ENCODE results near the gene CHCHD4. TPM values are rescaled to one million over a fixed set of nuclear protein-coding genes. Genes with fewer than 3 reads are reported as not detected.

CHCHD4 gene
- total and polyA plus RNA-seq, 10 of the 15 experiments (the other 5 are each of a cell fraction or from before 2014, with no cell fraction given), result 21.0 to 46.8 (median 29.0) TPM

GRCh38 chr3:14159426-14159825 is 34.8 kb upstream of the CHCHD4 start:
- FAIRE-seq (no peak), DNase-seq (ENCODE audit: low read depth, low spot score) (no peak), ATAC-seq (no peak)
- no peaks in the 10 kb centered on the region for H3K79me2 ChIP-seq (ENCODE audit: control insufficient read depth, insufficient read depth, low read length)
- no peak overlapping the region for H3K27ac ChIP-seq (ENCODE audit: control insufficient read depth, insufficient read depth)
- no peaks in the 10 kb centered on the region for H3K27me3 ChIP-seq (replicated peaks in 1 of 2; ENCODE audit: control insufficient read depth in 2 of 2, insufficient read depth in 2 of 2, low read length in 1 of 2)
- H3K4me1 ChIP-seq (ENCODE audit: control insufficient read depth, insufficient read depth, low read length), result no peaks in the 10 kb centered on the region
- ChIA-PET CTCF (interaction anchor here (0.7 to 1.0 kb wide), 2 partner anchors 11 to 254 kb away, joined by 3 to 4 read pairs; no protein-coding TSS in a partner anchor), SMC1A (ENCODE audit: uncharacterized antibody, unreplicated experiment) (interaction anchor here (0.9 kb wide), 1 partner anchor 20 kb away, joined by 3 read pairs; no protein-coding TSS in a partner anchor), RAD21 (ENCODE audit: unreplicated experiment) (no interaction called here), POLR2A (interaction anchor here (0.9 kb wide), 1 partner anchor 19 kb away, joined by 3 read pairs; the partner anchor contains the start of genes LSM3 and XPC)
- in situ Hi-C loops (cut with MboI), result no loop called here
- 96% methylated on average over 8 of the region's 8 CpGs for WGBS (ENCODE audit: insufficient coverage, insufficient replicate concordance, low lambda C conversion rate, missing lambda C conversion rate)
- peaks cover 9% of the 10 kb centered on the region; the same call in 2 of the 3 replicates for H3K9me3 ChIP-seq (replicated peaks; ENCODE audit: control insufficient read depth, insufficient read depth, low read length)
- H3K36me3 ChIP-seq (ENCODE audit: control insufficient read depth in 2 of 2, insufficient read depth in 2 of 2, low read length in 1 of 2), result peaks cover 6 to 38% of the 10 kb centered on the region in 2 experiments
- H3K4me3 ChIP-seq, result no peak overlapping the region
- intact Hi-C loops (cut with micrococcal nuclease; ENCODE audit: unreplicated experiment), result no loop called here
- no peak overlapping the region for H3K9ac ChIP-seq (ENCODE audit: control insufficient read depth, insufficient read depth, low read length)
- no peak for TF ChIP-seq CBX5 (IDR thresholded peaks at IDR 0.05; ENCODE audit: low read depth)
- TF ChIP-seq FOXM1 (IDR thresholded peaks at IDR 0.05; ENCODE audit: low read depth, low read length), result no peak
- TF ChIP-seq TARDBP (IDR thresholded peaks at IDR 0.05; ENCODE audit: borderline replicate concordance), result no peak
- no peak for TF ChIP-seq NR2C2 (IDR thresholded peaks at IDR 0.05; ENCODE audit: borderline replicate concordance, control insufficient read depth, insufficient read length, low read depth)
- no peak for TF ChIP-seq RFX5 (IDR thresholded peaks at IDR 0.05; ENCODE audit: low read depth, low read length)
- TF ChIP-seq HCFC1 (IDR thresholded peaks at IDR 0.05; ENCODE audit: low read length), result no peak
- no peak for TF ChIP-seq SKIL (IDR thresholded peaks at IDR 0.05; ENCODE audit: low read depth, poor library complexity, severe bottlenecking)
- TF ChIP-seq REST (IDR thresholded peaks at IDR 0.05; ENCODE audit: low read depth, low read length), result no peak
- no peak for TF ChIP-seq SMAD1 (IDR thresholded peaks at IDR 0.05; ENCODE audit: low read depth, partially characterized antibody)
- no peak for TF ChIP-seq CEBPZ (IDR thresholded peaks at IDR 0.05; ENCODE audit: low read depth, low read length)
- TF ChIP-seq MXI1 (IDR thresholded peaks at IDR 0.05; ENCODE audit: low read depth, low read length), result no peak
- TF ChIP-seq ETV6 (conservative IDR thresholded peaks at IDR 0.05 in 1 of 2, IDR thresholded peaks at IDR 0.05 in 1 of 2; ENCODE audit: borderline replicate concordance in 1 of 2, low read depth in 1 of 2), result no peak
- TF ChIP-seq DPF2 (IDR thresholded peaks at IDR 0.05), result no peak
- no peak overlapping the region for H2AFZ ChIP-seq (ENCODE audit: control insufficient read depth, low read depth, low read length)
- no peaks in the 10 kb centered on the region for H4K20me1 ChIP-seq (ENCODE audit: control insufficient read depth, insufficient read depth)
- BruUV-seq (replicated peaks), result no TSS peak
- no peak overlapping the region for H3K4me2 ChIP-seq (ENCODE audit: control insufficient read depth, insufficient read depth)

Data from GM12878 (cell line).